GM21737 (cell line): ENCODE data around the gene SARM1.
A peak's percentile ranks its signal among the peaks of the same experiment; 100 is the strongest.
"Not testable (repeated sequence)": the region's sequence is repeated elsewhere in the genome, so short reads cannot be mapped to it uniquely, and the experiment has no call there.

ENCODE experiments used
- ATAC-seq: cut with Tn5 transposase; IDR thresholded peaks from one replicate; pipeline ENCODE4 v1.9.1; 2021; ENCODE audit warnings: mild to moderate bottlenecking, moderate library complexity; ENCODE audit not compliant: unreplicated experiment

SARM1 gene

DNA sequence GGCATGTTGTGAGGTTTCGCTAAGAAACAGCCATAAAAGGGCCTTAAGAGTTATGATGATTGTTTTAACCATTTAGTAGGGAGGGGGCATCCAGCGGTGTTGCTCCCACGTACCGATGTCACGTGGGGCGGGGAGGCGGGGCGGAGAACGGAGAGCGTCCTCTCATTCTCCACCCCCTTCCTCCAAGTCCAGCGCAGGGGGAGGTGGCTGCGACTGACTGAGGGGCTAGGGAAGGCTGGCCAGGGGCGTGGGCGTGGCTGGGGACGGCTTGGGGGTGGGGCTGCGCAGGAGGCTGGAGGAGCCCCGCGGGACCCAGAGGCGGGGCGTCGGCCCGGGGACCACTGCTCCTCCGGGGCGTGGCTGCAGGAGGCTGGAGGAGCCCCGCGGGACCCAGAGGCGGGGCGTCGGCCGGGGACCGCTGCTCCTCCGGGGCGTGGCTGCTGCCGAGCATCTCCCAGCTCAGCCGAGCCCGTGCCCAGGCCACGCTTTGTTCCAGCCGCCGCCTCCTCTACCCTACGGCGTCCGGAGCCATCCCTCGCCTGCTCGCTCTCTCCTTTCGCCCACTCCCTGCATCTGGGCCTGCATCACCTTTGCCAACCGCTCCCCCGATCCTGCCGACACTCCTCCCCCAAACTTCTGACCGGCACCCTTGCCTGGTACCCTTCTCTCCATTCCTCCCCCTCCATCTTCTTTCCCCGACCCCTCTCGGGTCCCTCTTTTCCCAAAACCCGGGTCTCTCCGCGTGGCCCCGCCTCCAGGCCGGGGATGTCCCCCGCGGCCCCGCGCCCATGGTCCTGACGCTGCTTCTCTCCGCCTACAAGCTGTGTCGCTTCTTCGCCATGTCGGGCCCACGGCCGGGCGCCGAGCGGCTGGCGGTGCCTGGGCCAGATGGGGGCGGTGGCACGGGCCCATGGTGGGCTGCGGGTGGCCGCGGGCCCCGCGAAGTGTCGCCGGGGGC, at the start of gene SARM1:
Gene SARM1, plus strand, starts transcription at position 450 of the 958 bp plus-strand sequence. Its CDS starts 339 bp downstream, at position 789.
- peak; percentile 82 for ATAC-seq

- ATAC-seq = no peak
Observed at GRCh38 chr17:28324267-28324745, 47.2 kb upstream of the SARM1 start.

GRCh38 chr17:28324781-28325180, 46.7 kb upstream of the SARM1 start:
- ATAC-seq = no peak

DNA sequence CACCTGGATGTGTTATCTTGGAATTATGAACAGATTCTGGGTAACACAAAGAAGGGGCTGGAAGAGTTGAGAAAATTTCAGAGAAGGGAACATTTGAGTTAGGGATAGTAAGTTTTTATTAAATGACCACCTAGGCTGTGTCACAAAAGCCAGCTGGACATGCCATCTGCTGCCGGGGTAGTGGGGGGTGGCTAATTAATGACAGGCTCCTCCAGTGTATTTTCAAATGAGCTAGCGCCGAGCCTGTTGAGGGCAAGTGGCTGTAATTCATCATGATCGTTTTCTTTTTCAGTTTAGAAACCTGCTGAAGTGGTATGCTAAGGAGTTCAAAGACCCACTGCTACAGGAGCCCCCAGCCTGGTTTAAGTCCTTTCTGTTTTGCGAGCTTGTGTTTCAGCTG, 46.3 kb upstream of the SARM1 start:
- no peak for ATAC-seq

GRCh38 chr17:28326114-28326513, 45.4 kb upstream of the SARM1 start:
- no peak for ATAC-seq

- no peak for ATAC-seq
Observed at GRCh38 chr17:28327031-28327607, 44.4 kb upstream of the SARM1 start.

GRCh38 chr17:28327709-28328108, 43.8 kb upstream of the SARM1 start:
- ATAC-seq = no peak

DNA sequence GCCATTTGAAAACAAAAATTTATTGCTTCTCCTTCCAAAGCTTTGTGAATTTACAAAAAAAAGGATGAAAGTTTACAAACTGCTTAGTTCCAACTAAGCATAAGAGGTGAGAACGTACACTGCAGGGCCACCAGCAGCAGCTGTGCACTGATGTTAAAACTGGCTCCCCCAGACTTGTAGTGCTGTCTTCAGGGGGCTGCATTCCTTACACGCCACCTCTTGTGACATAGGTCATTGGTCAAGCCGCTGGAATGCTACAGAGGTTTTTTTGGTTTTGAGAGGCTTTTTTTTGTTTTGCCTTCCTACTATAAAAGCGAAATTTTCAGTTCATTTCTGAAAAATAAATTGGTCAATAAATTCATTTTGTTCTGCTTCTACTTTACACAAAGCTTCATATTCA, 43.2 kb upstream of the SARM1 start:
- ATAC-seq = no peak

DNA sequence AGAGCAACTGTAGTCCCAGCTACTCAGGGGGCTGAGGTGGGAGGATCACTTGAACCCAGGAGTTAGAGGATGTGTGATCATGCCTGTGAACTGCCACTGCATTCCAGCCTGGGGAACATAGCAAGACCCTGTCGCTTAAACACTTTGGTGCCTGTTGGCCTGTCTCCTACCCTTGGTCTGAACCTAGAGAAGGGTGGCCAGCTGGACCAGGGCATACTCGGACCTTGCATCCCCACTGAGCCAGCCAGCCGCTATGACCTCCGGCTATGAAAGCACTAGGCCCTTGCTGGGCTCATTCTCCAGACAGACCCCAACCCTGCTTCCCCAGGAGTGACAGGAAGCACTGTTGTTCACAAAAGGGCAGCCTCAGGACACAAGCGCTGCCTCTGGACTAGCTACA, 40.8 kb upstream of the SARM1 start:
- ATAC-seq = no peak

GRCh38 chr17:28331891-28332420, 39.5 kb upstream of the SARM1 start:
- no peak for ATAC-seq

DNA sequence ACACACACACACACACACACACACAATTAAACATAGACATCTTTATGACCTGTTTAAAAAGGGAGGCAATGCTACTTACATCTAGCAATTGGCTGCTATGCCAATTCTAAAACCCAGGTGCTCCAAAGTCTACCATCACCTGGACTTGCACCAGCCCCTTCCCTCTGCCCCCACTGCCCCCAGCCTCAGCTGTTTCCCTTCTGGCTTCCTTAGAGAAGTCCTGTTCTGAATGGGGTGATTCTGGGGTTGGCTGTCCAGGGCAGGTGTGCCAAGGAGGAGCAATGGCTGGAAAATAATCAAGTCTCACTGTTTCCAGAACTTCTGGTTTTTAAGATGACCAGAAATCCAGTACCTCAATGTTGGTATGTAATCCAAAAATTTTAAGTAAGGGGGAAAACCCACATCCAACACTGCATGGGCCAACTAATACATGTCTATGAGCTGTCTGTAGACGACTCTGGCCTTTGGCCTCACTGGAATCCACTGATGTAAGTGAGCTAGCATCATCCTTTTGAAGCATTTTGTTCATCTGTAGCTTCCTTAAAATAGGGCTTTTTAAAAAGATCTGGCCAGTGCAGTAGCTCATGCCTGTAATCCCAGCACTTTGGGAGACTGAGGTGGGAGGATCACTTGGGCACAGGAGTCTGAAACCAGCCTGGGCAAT, 38.3 kb upstream of the SARM1 start:
- no peak for ATAC-seq

DNA sequence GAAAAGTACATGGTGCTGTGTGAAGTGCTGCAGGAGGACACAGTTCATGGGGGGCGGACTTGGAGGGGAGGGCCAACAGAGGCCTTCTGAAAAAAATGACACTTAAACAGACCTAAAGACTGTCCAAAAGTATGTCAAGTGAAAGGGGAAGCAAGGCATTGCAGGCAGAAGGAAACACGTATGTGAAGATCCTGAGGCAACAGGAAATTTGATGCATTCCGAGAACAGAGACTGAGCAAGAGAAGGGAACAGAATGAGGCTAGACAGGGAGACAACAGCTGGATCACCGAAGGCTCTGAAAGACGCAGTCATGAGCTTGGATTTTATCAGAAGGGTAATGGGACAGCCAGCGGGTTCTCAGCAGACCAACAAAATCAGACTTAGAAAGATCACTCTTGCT, 37.3 kb upstream of the SARM1 start:
- no peak for ATAC-seq

DNA sequence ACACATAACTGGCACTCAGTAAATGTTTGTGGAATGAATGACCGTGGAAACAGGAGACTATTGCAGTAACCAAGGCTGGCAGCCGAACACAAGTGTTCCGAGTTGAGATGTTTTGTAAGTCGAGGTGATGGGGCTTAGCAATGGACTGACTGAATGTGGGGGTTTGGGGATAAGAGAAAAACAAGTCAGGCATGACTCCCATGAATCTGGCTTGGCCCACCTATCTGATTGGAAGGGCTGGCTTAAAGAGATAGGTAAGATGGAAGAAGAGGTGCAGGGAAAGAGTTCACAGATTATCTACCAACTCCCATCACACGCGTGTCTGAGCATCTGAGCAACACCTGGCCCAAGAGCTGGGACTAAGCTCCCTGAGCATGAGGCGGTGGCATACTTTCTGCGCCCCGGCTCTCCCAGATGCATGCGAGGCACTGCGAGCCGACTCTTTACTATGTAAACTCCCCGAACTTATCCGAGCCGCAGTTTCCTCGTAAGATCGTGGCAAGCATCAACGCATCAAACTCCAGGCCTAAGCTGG, 36.8 kb upstream of the SARM1 start:
- ATAC-seq = no peak

DNA sequence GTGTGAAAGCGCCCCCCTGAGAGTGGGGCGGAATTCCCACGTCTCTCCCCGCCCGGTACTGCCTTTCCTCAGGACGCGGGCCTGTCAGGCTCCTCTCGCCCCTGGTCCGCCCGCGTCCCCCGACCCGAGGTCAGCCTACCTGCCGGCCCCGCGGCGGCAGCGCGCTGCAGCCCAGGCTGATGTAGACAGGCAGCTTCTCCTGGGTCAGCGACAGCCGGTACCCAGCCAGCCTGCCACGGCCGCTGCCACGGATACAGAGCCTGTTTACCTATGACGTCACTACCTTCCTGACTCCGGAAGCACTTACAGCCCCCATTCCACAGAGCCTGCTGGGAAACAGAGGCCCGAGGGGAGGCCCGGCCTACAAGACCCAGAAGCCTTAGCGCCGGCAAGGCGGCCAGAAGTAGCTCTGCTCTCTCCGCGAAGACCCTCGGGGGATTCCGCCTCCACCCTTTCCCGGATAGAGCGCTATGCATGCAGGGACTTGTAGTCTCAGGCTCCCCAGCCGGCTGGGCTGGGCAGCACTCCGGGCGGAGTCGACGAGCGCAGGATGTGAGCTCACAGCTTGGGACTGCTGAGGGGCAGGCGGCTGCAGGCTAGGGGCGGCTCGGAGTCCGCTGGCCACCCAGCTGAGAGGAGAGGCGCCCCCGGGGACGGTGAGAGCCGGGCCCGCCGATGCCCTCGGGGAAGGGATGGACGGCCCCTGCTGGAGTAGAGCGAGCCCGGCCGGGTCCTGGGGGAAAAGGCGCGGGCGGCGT, 36.1 kb upstream of the SARM1 start, which contains the start of the genes IFT20 and TNFAIP1:
Gene IFT20, minus strand, starts transcription at position 272 of the 758 bp plus-strand sequence. CDS start 3,487 bp downstream, outside the sequence.
Gene TNFAIP1, plus strand, starts transcription at position 561 of the 758 bp plus-strand sequence. CDS start 3,761 bp downstream, outside the sequence.
- ATAC-seq = peak; percentile 96

GRCh38 chr17:28335959-28336871, 35.3 kb upstream of the SARM1 start:
- no peak for ATAC-seq

- ATAC-seq = no peak
Observed at GRCh38 chr17:28338056-28338768, 33.3 kb upstream of the SARM1 start.

DNA sequence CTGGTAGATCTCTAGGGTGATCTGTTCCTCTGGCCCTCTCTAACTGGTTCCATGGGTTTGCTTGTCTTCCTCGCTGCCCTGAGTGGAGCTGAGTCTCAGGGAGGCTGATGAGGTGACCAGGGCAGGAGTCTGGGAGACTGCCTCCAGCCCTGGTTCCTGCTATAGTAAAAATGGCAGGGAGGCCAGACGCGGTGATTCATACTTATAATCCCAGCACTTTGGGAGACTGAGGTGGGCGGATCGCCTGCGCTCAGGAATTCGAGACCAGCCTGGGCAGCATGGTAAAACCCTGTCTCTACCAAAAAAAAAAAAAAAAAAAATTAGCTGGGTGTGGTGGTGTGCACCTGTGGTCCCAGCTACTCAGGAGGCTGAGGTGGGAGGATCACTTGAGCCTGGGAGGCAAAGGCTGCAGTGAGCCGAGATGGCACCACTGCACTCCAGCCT, 32.7 kb upstream of the SARM1 start:
- ATAC-seq = not testable (repeated sequence)

- no peak for ATAC-seq
Observed at GRCh38 chr17:28339431-28339830, 32.1 kb upstream of the SARM1 start.
